Measurements from ENCODE around the gene SRXN1. TPM values are rescaled to one million over a fixed set of nuclear protein-coding genes. Genes with fewer than 3 reads are reported as not detected.

The SRXN1 gene
- total RNA-seq, 1 experiment from 2014 or later, result 80.8 TPM

DNA sequence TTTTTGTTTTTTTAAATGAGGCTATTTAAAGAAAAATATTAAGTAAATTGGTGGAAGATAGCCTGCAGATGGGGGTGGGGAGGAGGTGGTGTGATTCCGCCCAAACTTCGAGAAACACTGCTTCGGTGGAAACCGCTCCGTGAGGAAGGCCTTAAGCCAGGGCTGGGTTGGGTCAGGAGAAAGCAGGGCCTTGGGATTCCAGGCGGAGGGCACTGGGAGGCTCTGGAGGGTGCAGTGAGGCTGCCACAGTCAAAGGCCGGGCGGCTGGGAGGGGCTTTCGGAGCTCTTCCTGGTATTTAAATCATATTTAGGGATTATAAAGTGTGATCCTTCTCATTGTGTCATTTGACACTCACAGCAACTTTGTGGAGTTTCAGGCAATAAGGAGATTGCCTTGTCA is 44.8 kb upstream of the SRXN1 start:
- Histone ChIP-seq H3K27me3 (ENCODE audit: insufficient read depth, low read length) (no peaks in the 10 kb centered on the region), H2AFZ (ENCODE audit: low read depth, low read length, poor library complexity, severe bottlenecking) (no peak overlapping the region), H3K9ac (ENCODE audit: low read length) (no peak overlapping the region), H3K4me2 (ENCODE audit: low read length) (no peak overlapping the region), H3K4me3 (replicated peaks in 1 of 2; ENCODE audit: low read depth in 1 of 2, low read length in 2 of 2) (no peak overlapping the region), H3K79me2 (ENCODE audit: insufficient read depth, low read length) (no peaks in the 10 kb centered on the region), H3K36me3 (ENCODE audit: control insufficient read depth in 1 of 2, insufficient read depth in 2 of 2, low read length in 2 of 2) (no peaks in the 10 kb centered on the region), H4K20me1 (ENCODE audit: insufficient read depth) (no peaks in the 10 kb centered on the region), H3K27ac (ENCODE audit: low read depth, low read length) (no peak overlapping the region), H3K4me1 (ENCODE audit: control insufficient read depth in 1 of 2, insufficient read depth in 2 of 2, low read length in 2 of 2) (no peaks in the 10 kb centered on the region), H3K9me3 (ENCODE audit: control insufficient read depth in 1 of 2, insufficient read depth in 1 of 2, low read depth in 1 of 2, low read length in 2 of 2) (no peaks in the 10 kb centered on the region), H3K9me2 (ENCODE audit: insufficient read depth) (no peaks in the 10 kb centered on the region)
- CTCF ChIA-PET, result no interaction called here
- RAD21 ChIA-PET (ENCODE audit: low non-redundant PET in 1 of 2, low total read pairs in 2 of 2, uncharacterized antibody in 2 of 2, unreplicated experiment in 2 of 2), result no interaction called here
- BruUV-seq (replicated peaks), result no TSS peak
- TF ChIP-seq SRF (IDR thresholded peaks at IDR 0.05; ENCODE audit: low read depth) (no peak), TCF7L2 (IDR thresholded peaks at IDR 0.05; ENCODE audit: borderline replicate concordance, extremely low read depth, insufficient read depth, insufficient read length) (no peak), ZNF274 (IDR thresholded peaks at IDR 0.05; ENCODE audit: low read depth, low read length) (no peak), SIN3A (IDR thresholded peaks at IDR 0.05; ENCODE audit: low read depth) (no peak), JUND (IDR thresholded peaks at IDR 0.05) (no peak), CBX3 (IDR thresholded peaks at IDR 0.05; ENCODE audit: low read depth) (no peak), ZFX (IDR thresholded peaks at IDR 0.05) (no peak), POLR2A (IDR thresholded peaks at IDR 0.05; ENCODE audit: borderline replicate concordance, extremely low read depth, insufficient read depth, insufficient read length) (no peak)
- TF ChIP-seq, protein P1, sequence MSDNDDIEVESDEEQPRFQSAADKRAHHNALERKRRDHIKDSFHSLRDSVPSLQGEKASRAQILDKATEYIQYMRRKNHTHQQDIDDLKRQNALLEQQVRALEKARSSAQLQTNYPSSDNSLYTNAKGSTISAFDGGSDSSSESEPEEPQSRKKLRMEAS (IDR thresholded peaks at IDR 0.05), result no peak
- TF ChIP-seq, protein P2, sequence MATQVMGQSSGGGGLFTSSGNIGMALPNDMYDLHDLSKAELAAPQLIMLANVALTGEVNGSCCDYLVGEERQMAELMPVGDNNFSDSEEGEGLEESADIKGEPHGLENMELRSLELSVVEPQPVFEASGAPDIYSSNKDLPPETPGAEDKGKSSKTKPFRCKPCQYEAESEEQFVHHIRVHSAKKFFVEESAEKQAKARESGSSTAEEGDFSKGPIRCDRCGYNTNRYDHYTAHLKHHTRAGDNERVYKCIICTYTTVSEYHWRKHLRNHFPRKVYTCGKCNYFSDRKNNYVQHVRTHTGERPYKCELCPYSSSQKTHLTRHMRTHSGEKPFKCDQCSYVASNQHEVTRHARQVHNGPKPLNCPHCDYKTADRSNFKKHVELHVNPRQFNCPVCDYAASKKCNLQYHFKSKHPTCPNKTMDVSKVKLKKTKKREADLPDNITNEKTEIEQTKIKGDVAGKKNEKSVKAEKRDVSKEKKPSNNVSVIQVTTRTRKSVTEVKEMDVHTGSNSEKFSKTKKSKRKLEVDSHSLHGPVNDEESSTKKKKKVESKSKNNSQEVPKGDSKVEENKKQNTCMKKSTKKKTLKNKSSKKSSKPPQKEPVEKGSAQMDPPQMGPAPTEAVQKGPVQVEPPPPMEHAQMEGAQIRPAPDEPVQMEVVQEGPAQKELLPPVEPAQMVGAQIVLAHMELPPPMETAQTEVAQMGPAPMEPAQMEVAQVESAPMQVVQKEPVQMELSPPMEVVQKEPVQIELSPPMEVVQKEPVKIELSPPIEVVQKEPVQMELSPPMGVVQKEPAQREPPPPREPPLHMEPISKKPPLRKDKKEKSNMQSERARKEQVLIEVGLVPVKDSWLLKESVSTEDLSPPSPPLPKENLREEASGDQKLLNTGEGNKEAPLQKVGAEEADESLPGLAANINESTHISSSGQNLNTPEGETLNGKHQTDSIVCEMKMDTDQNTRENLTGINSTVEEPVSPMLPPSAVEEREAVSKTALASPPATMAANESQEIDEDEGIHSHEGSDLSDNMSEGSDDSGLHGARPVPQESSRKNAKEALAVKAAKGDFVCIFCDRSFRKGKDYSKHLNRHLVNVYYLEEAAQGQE (IDR thresholded peaks at IDR 0.05; ENCODE audit: low read depth), result no peak
- TF ChIP-seq, protein P3, sequence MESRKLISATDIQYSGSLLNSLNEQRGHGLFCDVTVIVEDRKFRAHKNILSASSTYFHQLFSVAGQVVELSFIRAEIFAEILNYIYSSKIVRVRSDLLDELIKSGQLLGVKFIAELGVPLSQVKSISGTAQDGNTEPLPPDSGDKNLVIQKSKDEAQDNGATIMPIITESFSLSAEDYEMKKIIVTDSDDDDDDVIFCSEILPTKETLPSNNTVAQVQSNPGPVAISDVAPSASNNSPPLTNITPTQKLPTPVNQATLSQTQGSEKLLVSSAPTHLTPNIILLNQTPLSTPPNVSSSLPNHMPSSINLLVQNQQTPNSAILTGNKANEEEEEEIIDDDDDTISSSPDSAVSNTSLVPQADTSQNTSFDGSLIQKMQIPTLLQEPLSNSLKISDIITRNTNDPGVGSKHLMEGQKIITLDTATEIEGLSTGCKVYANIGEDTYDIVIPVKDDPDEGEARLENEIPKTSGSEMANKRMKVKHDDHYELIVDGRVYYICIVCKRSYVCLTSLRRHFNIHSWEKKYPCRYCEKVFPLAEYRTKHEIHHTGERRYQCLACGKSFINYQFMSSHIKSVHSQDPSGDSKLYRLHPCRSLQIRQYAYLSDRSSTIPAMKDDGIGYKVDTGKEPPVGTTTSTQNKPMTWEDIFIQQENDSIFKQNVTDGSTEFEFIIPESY (IDR thresholded peaks at IDR 0.05; ENCODE audit: extremely low read depth, insufficient replicate concordance, low read length), result no peak
- ATAC-seq (no peak), DNase-seq (ENCODE audit: low read depth, low spot score) (no peak)
- intact Hi-C loops (cut with micrococcal nuclease), result no loop called here
- POLR2A ChIA-PET, result no interaction called here
